SK-N-SH (cell line): Measurements from ENCODE around the gene MGAT1.

Experiments
- FOSL2 ChIP-seq: IDR thresholded peaks from 2 replicates; pipeline ENCODE4 v1.4.0; 2012; ENCODE audit warnings: low read depth, mild to moderate bottlenecking, moderate library complexity, borderline replicate concordance
- FOXJ3 ChIP-seq: sonication (generic); formaldehyde crosslinking; IDR thresholded peaks from 2 replicates; pipeline ENCODE4 v1.5.1; 2020; ENCODE audit warnings: mild to moderate bottlenecking, missing genetic modification reagents
- GATA2 ChIP-seq: sonication (generic); formaldehyde crosslinking; IDR thresholded peaks from 2 replicates; pipeline ENCODE4 v1.5.0; 2020; ENCODE audit warnings: mild to moderate bottlenecking, missing genetic modification reagents
- POLR2AphosphoS5 ChIP-seq: IDR thresholded peaks from 2 replicates; pipeline ENCODE4 v1.6.1; 2012; ENCODE audit warnings: low read depth, low read length
- RAD21 ChIP-seq: IDR thresholded peaks from 2 replicates; pipeline ENCODE4 v1.6.1; 2012; ENCODE audit warnings: mild to moderate bottlenecking, low read length
- RCOR1 ChIP-seq: fragments of 150-350 bp; IDR thresholded peaks from 2 replicates; pipeline ENCODE4 v1.6.1; 2017; ENCODE audit warnings: antibody characterized with exemption, low read length
- TAF1 ChIP-seq: IDR thresholded peaks from 2 replicates; pipeline ENCODE4 v1.6.1; 2012; ENCODE audit warnings: low read depth, mild to moderate bottlenecking, low read length, moderate library complexity, borderline replicate concordance
- TF ChIP-seq, protein P1 (sequence below): IDR thresholded peaks from 2 replicates; pipeline ENCODE4 v1.6.1; 2012; ENCODE audit warnings: mild to moderate bottlenecking, low read depth, low read length, moderate library complexity
- TF ChIP-seq, protein P2 (sequence below): fragments of 200-600 bp; sonication (generic); IDR thresholded peaks from 2 replicates; pipeline ENCODE4 v1.6.1; 2017; ENCODE audit warnings: antibody characterized with exemption, mild to moderate bottlenecking, moderate library complexity

DNA sequence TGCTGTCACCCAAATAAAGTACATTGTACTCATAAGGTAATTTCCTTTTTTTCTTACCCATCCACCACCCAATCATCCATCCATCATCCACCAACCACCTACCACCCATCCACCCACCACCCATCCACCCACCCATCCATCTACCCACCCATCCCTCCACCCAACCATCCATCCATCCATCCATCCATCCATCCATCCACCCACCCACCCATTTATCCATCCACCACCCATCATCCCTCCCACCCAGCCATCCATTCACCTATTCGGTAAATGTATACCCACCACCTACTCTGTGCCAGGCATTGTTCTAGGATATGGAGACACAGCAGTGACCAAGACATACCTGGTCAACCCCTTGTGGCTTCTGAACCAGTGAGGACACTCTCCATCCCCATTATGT, 25.1 kb downstream of the MGAT1 start:
- TF ChIP-seq, protein P1, sequence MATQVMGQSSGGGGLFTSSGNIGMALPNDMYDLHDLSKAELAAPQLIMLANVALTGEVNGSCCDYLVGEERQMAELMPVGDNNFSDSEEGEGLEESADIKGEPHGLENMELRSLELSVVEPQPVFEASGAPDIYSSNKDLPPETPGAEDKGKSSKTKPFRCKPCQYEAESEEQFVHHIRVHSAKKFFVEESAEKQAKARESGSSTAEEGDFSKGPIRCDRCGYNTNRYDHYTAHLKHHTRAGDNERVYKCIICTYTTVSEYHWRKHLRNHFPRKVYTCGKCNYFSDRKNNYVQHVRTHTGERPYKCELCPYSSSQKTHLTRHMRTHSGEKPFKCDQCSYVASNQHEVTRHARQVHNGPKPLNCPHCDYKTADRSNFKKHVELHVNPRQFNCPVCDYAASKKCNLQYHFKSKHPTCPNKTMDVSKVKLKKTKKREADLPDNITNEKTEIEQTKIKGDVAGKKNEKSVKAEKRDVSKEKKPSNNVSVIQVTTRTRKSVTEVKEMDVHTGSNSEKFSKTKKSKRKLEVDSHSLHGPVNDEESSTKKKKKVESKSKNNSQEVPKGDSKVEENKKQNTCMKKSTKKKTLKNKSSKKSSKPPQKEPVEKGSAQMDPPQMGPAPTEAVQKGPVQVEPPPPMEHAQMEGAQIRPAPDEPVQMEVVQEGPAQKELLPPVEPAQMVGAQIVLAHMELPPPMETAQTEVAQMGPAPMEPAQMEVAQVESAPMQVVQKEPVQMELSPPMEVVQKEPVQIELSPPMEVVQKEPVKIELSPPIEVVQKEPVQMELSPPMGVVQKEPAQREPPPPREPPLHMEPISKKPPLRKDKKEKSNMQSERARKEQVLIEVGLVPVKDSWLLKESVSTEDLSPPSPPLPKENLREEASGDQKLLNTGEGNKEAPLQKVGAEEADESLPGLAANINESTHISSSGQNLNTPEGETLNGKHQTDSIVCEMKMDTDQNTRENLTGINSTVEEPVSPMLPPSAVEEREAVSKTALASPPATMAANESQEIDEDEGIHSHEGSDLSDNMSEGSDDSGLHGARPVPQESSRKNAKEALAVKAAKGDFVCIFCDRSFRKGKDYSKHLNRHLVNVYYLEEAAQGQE: no peak
- no peak for TF ChIP-seq RCOR1
- TF ChIP-seq POLR2AphosphoS5: no peak
- TF ChIP-seq, protein P2, sequence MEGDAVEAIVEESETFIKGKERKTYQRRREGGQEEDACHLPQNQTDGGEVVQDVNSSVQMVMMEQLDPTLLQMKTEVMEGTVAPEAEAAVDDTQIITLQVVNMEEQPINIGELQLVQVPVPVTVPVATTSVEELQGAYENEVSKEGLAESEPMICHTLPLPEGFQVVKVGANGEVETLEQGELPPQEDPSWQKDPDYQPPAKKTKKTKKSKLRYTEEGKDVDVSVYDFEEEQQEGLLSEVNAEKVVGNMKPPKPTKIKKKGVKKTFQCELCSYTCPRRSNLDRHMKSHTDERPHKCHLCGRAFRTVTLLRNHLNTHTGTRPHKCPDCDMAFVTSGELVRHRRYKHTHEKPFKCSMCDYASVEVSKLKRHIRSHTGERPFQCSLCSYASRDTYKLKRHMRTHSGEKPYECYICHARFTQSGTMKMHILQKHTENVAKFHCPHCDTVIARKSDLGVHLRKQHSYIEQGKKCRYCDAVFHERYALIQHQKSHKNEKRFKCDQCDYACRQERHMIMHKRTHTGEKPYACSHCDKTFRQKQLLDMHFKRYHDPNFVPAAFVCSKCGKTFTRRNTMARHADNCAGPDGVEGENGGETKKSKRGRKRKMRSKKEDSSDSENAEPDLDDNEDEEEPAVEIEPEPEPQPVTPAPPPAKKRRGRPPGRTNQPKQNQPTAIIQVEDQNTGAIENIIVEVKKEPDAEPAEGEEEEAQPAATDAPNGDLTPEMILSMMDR: no peak
- no peak for TF ChIP-seq FOXJ3
- no peak for TF ChIP-seq GATA2
- no peak for TF ChIP-seq RAD21
- no peak for TF ChIP-seq FOSL2
- TF ChIP-seq TAF1: no peak
